ENCODE results near the gene PTS.
A peak's percentile ranks its signal among the peaks of the same experiment; 100 is the strongest.

Gene PTS

DNA sequence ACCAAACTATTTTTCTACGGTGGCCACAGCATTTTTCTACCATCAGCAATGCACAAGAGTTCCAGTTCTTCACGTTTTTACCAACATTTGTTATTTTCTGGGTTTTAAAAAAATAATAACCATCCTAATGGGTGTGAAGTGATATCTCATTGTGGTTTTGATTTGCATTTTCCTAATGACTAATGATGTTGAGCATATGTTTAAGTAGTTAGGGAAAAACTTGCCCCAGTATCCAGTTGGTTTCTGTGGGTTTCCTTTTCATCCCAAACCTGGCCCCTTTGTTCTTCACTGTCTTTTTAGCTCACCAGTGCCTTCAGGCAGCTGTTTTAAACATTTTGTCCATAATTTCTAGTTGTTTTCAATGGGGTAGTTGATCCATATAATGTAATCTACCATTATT, 14.7 kb upstream of the PTS start:
- H3K4me3 ChIP-seq (ENCODE audit: low read depth, low read length): no peak overlapping the region
- peak; percentile 20 for DNase-seq (ENCODE audit: low read depth)
- TF ChIP-seq, protein P1, sequence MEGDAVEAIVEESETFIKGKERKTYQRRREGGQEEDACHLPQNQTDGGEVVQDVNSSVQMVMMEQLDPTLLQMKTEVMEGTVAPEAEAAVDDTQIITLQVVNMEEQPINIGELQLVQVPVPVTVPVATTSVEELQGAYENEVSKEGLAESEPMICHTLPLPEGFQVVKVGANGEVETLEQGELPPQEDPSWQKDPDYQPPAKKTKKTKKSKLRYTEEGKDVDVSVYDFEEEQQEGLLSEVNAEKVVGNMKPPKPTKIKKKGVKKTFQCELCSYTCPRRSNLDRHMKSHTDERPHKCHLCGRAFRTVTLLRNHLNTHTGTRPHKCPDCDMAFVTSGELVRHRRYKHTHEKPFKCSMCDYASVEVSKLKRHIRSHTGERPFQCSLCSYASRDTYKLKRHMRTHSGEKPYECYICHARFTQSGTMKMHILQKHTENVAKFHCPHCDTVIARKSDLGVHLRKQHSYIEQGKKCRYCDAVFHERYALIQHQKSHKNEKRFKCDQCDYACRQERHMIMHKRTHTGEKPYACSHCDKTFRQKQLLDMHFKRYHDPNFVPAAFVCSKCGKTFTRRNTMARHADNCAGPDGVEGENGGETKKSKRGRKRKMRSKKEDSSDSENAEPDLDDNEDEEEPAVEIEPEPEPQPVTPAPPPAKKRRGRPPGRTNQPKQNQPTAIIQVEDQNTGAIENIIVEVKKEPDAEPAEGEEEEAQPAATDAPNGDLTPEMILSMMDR (IDR thresholded peaks at IDR 0.05; ENCODE audit: insufficient read depth, low read depth, low read length, missing control alignments): no peak

DNA sequence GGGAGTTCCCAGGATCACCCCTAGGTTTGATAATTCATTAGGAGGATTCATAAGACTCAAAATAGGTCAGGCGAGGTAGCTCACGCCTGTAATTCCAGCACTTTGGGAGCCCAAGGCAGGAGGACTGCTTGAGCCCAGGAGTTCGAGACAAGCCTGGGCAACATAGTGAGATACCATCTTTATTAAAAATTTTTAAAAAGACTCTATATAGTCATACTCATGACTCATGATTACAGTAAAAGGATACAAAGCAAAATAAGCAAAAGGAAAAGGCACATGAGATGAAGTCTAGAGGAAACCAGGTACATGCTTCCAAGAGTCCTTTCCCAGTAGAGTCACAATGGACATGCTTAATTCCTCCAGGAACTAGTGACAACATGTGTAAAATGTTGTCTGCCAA, 13.9 kb upstream of the PTS start:
- TF ChIP-seq, protein P1 (IDR thresholded peaks at IDR 0.05; ENCODE audit: insufficient read depth, low read depth, low read length, missing control alignments): no peak
- H3K4me3 ChIP-seq (ENCODE audit: low read depth, low read length): no peak overlapping the region
- DNase-seq (ENCODE audit: low read depth): no peak

DNA sequence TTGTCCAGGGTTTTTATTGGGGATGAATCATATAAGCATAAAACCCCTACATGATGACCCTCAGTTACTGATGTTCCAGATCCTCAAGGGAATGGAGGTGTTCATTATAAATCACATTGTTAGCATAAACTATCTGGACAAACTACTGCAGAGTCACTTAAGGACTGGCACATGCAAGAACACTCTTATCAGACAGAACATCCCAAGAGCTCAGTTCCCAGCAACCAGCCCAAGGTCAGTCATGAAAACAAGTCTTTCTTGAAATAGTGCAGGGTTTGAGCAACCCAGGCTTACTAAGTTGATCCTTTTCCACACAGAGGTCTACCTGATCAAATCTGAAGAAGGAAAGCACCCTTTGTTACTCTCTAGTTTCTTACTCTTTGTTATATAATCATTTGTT, 13.5 kb upstream of the PTS start:
- DNase-seq (ENCODE audit: low read depth): no peak
- TF ChIP-seq, protein P1 (IDR thresholded peaks at IDR 0.05; ENCODE audit: insufficient read depth, low read depth, low read length, missing control alignments): no peak

DNA sequence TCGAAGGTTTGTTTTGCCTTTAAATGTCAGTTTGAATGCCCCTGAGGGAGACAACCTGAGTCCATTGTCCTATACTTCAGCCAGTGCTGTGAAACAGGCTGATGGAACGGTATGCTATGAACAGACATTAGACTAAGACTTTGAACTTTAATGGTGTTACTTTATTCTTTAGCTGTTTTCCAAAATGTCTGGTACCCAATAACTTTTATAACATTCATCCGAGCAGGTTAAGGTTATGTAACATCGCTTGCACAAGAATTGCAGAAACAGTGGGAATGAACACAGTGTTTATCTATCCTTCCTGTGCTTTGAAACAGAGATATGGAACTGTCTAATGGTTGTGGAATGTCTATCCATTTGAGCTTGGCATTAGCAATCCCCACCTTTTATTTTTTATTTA, 12.5 kb upstream of the PTS start:
- no peak overlapping the region for H3K4me3 ChIP-seq (ENCODE audit: low read depth, low read length)
- DNase-seq (ENCODE audit: low read depth): no peak
- TF ChIP-seq, protein P1 (IDR thresholded peaks at IDR 0.05; ENCODE audit: insufficient read depth, low read depth, low read length, missing control alignments): no peak

More for the DNA sequence above, 13.5 kb upstream of the PTS start:
- H3K4me3 ChIP-seq (ENCODE audit: low read depth, low read length): no peak overlapping the region

DNA sequence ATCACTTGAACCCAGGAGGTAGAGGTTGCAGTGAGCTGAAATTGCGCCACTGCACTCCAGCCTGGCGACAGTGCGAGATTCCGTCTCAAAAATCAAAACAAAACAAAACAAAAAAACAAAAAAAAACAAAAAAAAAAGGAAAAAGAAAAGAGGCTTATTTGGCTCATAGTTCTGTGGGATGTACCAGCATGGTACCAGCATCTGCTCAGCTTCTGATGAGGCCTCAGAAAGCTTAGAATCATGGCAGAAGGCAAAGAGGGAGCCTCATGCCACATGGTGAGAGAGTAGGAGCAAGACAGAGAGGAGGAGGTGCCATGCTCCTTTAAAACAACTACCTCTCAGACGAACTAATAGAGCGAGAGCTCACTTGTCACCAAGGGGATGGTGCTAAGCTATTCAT, 10.6 kb upstream of the PTS start:
- H3K4me3 ChIP-seq (ENCODE audit: low read depth, low read length): no peak overlapping the region
- TF ChIP-seq, protein P1 (IDR thresholded peaks at IDR 0.05; ENCODE audit: insufficient read depth, low read depth, low read length, missing control alignments): no peak
- no peak for DNase-seq (ENCODE audit: low read depth)

DNA sequence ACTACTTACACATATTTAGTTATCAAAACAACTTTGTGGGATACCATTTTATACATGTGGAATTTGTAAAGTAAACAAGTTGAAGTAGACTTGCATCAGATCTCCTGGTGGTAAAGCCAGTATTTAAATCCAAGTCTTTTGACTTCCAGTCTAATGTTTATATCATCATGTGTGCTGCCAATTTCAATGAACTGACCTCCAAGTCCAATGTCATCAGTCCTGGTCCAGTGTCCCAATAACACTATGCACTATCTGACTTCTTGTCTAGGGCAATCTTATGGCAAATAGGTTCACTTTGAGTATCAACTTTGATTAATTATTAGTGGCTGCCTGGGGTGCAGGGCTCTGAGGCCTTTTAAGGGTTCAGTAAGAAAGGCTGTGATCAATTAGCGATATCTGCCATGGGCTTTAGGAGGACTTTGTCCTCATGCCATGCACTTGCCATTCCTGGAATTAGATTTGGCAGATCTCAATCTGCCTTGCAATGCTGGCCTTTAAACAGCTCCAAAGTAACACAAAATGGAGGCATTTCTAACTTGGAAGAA, 9.6 kb upstream of the PTS start:
- no peak for DNase-seq (ENCODE audit: low read depth)
- H3K4me3 ChIP-seq (ENCODE audit: low read depth, low read length): no peak overlapping the region
- TF ChIP-seq, protein P1 (IDR thresholded peaks at IDR 0.05; ENCODE audit: insufficient read depth, low read depth, low read length, missing control alignments): no peak
